Caco-2 (cell line): ENCODE measurements around the gene SLMAP. TPM values are rescaled to one million over a fixed set of nuclear protein-coding genes. Genes with fewer than 3 reads are reported as not detected.
A peak's percentile ranks its signal among the peaks of the same experiment; 100 is the strongest.

ENCODE experiments used
- BruUV-seq: library from RNA; stranded (reverse); fragments of 400-500 nt; replicated peaks from 2 replicates; lab custom pipeline; 2021; lab: Mats Ljungman, UMichigan
- CTCF ChIA-PET: fragments of 300-600 bp; sonication (Branson Sonifier 250); formaldehyde crosslinking; loops from one replicate; lab custom pipeline; 2022; ENCODE audit warnings: antibody characterized with exemption; lab: Charles Lee
- POLR2A ChIA-PET: fragments of 300-600 bp; sonication (Branson Sonifier 250); formaldehyde crosslinking; loops from one replicate; lab custom pipeline; 2022; ENCODE audit warnings: antibody characterized with exemption; lab: Charles Lee
- DNase-seq, 2 experiments: peaks; one replicate each; pipeline versions ENCODE4 v3.0.0 to v3.0.0-alpha.2; 2020 to 2022
- H3K27me3 ChIP-seq: replicated peaks from 2 replicates; pipeline ENCODE4 v1.6.0; 2011; ENCODE audit warnings: low read length; ENCODE audit not compliant: control insufficient read depth, insufficient read depth
- H3K36me3 ChIP-seq: 2 replicates; pipeline ENCODE4 v1.5.1; 2011; ENCODE audit warnings: low read length; ENCODE audit not compliant: control insufficient read depth, insufficient read depth
- H3K4me1 ChIP-seq: fragments of 250-450 bp; sonication (Bioruptor Pico); 2 replicates; pipeline ENCODE4 v1.5.1; 2020; ENCODE audit warnings: mild to moderate bottlenecking
- H3K4me3 ChIP-seq: 2 replicates; pipeline ENCODE4 v1.5.1; 2011; ENCODE audit warnings: low read depth, mild to moderate bottlenecking, control low read depth, low read length
- H3K9me3 ChIP-seq: fragments of 250-450 bp; sonication (Bioruptor Pico); 2 replicates; pipeline ENCODE4 v1.5.1; 2020; ENCODE audit warnings: mild to moderate bottlenecking, moderate library complexity
- H3K27ac Mint-ChIP-seq: one replicate; pipeline ENCODE4 v1.8.0; 2022; ENCODE audit warnings: mixed read lengths; ENCODE audit not compliant: unreplicated experiment
- H3K27me3 Mint-ChIP-seq: one replicate; pipeline ENCODE4 v1.8.0; 2022; ENCODE audit warnings: mixed read lengths; ENCODE audit not compliant: insufficient read depth, unreplicated experiment
- H3K36me3 Mint-ChIP-seq: one replicate; pipeline ENCODE4 v1.8.0; 2022; ENCODE audit warnings: mild to moderate bottlenecking, mixed read lengths; ENCODE audit not compliant: insufficient read depth, unreplicated experiment
- H3K4me1 Mint-ChIP-seq: one replicate; pipeline ENCODE4 v1.8.0; 2022; ENCODE audit warnings: low read depth, mixed read lengths; ENCODE audit not compliant: unreplicated experiment
- H3K4me3 Mint-ChIP-seq: one replicate; pipeline ENCODE4 v1.8.0; 2022; ENCODE audit warnings: mild to moderate bottlenecking, moderate library complexity, mixed read lengths; ENCODE audit not compliant: unreplicated experiment
- H3K9me3 Mint-ChIP-seq: one replicate; pipeline ENCODE4 v1.8.0; 2022; ENCODE audit warnings: mixed read lengths; ENCODE audit not compliant: unreplicated experiment
- CTCF ChIP-seq, 2 experiments: fragments of 200-600 bp in 1 of 2; IDR thresholded peaks; 1 replicate in 1 of 2; 2 replicates in 1 of 2; pipeline versions ENCODE4 v1.5.1 to v1.8.0; 2011 to 2022; ENCODE audit warnings: antibody characterized with exemption in 1 of 2, control low read depth in 1 of 2, inconsistent platforms in 1 of 2, low read depth in 1 of 2, low read length in 1 of 2, mild to moderate bottlenecking in 1 of 2, moderate library complexity in 1 of 2; ENCODE audit not compliant: insufficient read depth in 1 of 2, severe bottlenecking in 1 of 2, unreplicated experiment in 1 of 2
- intact Hi-C: fragments of 100-400 bp; cut with micrococcal nuclease; formaldehyde crosslinking; loops from one replicate; pipeline ENCODE4 v1.10.0; 2022; ENCODE audit not compliant: unreplicated experiment
- total RNA-seq: library from RNA; stranded (reverse); gene quantifications from 2 replicates; pipeline ENCODE4 v1.2.3, GENCODE V29; 2022

SLMAP gene
- total RNA-seq, 1 experiment from 2014 or later = 136 TPM

GRCh38 chr3:57935539-57935938, 179.4 kb downstream of the SLMAP start:
- H3K9me3 ChIP-seq = 0 out of 2 replicates have a peak, but pooled peaks cover under 1% of the 10 kb centered on the region
- no peak for DNase-seq
- intact Hi-C loops = no loop called here
- Mint-ChIP-seq H3K27me3 (no peaks in the 10 kb centered on the region), H3K36me3 (peaks cover 37% of the 10 kb centered on the region), H3K4me1 (peaks cover 7% of the 10 kb centered on the region), H3K27ac (no peak overlapping the region), H3K9me3 (no peaks in the 10 kb centered on the region), H3K4me3 (no peak overlapping the region)
- 0 out of 2 replicates have a peak, but pooled peaks cover 4% of the 10 kb centered on the region for H3K4me1 ChIP-seq
- no peak for TF ChIP-seq CTCF (IDR thresholded peaks at IDR 0.05; ENCODE audit: insufficient read depth in 1 of 2, low read depth in 1 of 2, low read length in 1 of 2, severe bottlenecking in 1 of 2, unreplicated experiment in 1 of 2)
- no peak overlapping the region for H3K4me3 ChIP-seq
- no TSS peak for BruUV-seq
- ChIA-PET CTCF (no interaction called here), POLR2A (no interaction called here)
- no peaks in the 10 kb centered on the region for H3K27me3 ChIP-seq
- no peaks in the 10 kb centered on the region for H3K36me3 ChIP-seq

GRCh38 chr3:57937092-57937491, 181.0 kb downstream of the SLMAP start:
- intact Hi-C loops = no loop called here
- TF ChIP-seq CTCF (IDR thresholded peaks at IDR 0.05; ENCODE audit: insufficient read depth in 1 of 2, low read depth in 1 of 2, low read length in 1 of 2, severe bottlenecking in 1 of 2, unreplicated experiment in 1 of 2) = no peak
- DNase-seq = no peak
- Histone ChIP-seq H3K27me3 (no peaks in the 10 kb centered on the region), H3K9me3 (0 out of 2 replicates have a peak, but pooled peaks cover 9% of the 10 kb centered on the region), H3K4me1 (0 out of 2 replicates have a peak, but pooled peaks cover 4% of the 10 kb centered on the region), H3K4me3 (no peak overlapping the region), H3K36me3 (no peaks in the 10 kb centered on the region)
- POLR2A ChIA-PET = no interaction called here
- CTCF ChIA-PET = no interaction called here
- no TSS peak for BruUV-seq
- H3K4me3 Mint-ChIP-seq = no peak overlapping the region
- no peaks in the 10 kb centered on the region for H3K27me3 Mint-ChIP-seq
- H3K9me3 Mint-ChIP-seq = no peaks in the 10 kb centered on the region
- no peak overlapping the region for H3K27ac Mint-ChIP-seq
- peaks cover 7% of the 10 kb centered on the region for H3K4me1 Mint-ChIP-seq
- H3K36me3 Mint-ChIP-seq = peaks cover 47% of the 10 kb centered on the region

- H3K4me1 Mint-ChIP-seq = peaks cover 16% of the 10 kb centered on the region
- 0 out of 2 replicates have a peak, but pooled peaks cover 9% of the 10 kb centered on the region for H3K9me3 ChIP-seq
- CTCF ChIA-PET = no interaction called here
These were observed 183.7 kb downstream of the SLMAP start for GRCh38 chr3:57939775-57940174.

More at GRCh38 chr3:57939775-57940174, 183.7 kb downstream of the SLMAP start:
- TF ChIP-seq CTCF (IDR thresholded peaks at IDR 0.05; ENCODE audit: insufficient read depth in 1 of 2, low read depth in 1 of 2, low read length in 1 of 2, severe bottlenecking in 1 of 2, unreplicated experiment in 1 of 2) = no peak
- POLR2A ChIA-PET = interaction anchor here (0.6 kb wide), 1 partner anchor 21 kb away, joined by 10 read pairs; no protein-coding TSS in a partner anchor
- Mint-ChIP-seq H3K27me3 (no peaks in the 10 kb centered on the region), H3K4me3 (no peak overlapping the region), H3K27ac (peak overlapping the region; percentile 73), H3K36me3 (peaks cover 34% of the 10 kb centered on the region), H3K9me3 (no peaks in the 10 kb centered on the region)
- H3K27me3 ChIP-seq = no peaks in the 10 kb centered on the region
- no peak for DNase-seq
- intact Hi-C loops = no loop called here
- peaks cover 15% of the 10 kb centered on the region for H3K4me1 ChIP-seq
- no peak overlapping the region for H3K4me3 ChIP-seq
- H3K36me3 ChIP-seq = no peaks in the 10 kb centered on the region
- BruUV-seq = no TSS peak
